Activated T-cell treated with anti-CD3 and anti-CD28 coated beads, Interleukin-2, amount 50 U/mL, for 24 hours (primary cell): ENCODE data around the gene TP73.

Experiments
- DNase-seq: peaks from one replicate; pipeline ENCODE4 v3.0.0-alpha.2; 2020
- H3K27ac Mint-ChIP-seq: 2 replicates; pipeline ENCODE4 v1.8.0; 2020; ENCODE audit warnings: mild to moderate bottlenecking, mixed read lengths
- H3K27me3 Mint-ChIP-seq: 2 replicates; pipeline ENCODE4 v1.8.0; 2020; ENCODE audit warnings: mixed read lengths
- H3K36me3 Mint-ChIP-seq: 2 replicates; pipeline ENCODE4 v1.8.0; 2020; ENCODE audit warnings: low read depth, mixed read lengths
- H3K4me1 Mint-ChIP-seq: 2 replicates; pipeline ENCODE4 v1.8.0; 2020; ENCODE audit warnings: low read depth, mixed read lengths
- H3K4me3 Mint-ChIP-seq: 2 replicates; pipeline ENCODE4 v1.8.0; 2020; ENCODE audit warnings: mild to moderate bottlenecking, moderate library complexity, mixed read lengths
- H3K9me3 Mint-ChIP-seq: 2 replicates; pipeline ENCODE4 v1.8.0; 2020; ENCODE audit warnings: mixed read lengths

TP73 gene

GRCh38 chr1:3651930-3652547, at the start of gene TP73:
TSS of gene TP73 (plus strand) at chr1:3652516. CDS start at chr1:3682366, 29,850 bp downstream.
- peak within 1 kb of the TSS; percentile 55 for H3K4me3 Mint-ChIP-seq
- DNase-seq: peak; percentile 47
- H3K36me3 Mint-ChIP-seq: peaks cover 17% of the 10 kb centered on the region
- no peaks in the 10 kb centered on the region for H3K9me3 Mint-ChIP-seq
- peaks cover 46% of the 10 kb centered on the region for H3K27me3 Mint-ChIP-seq
- peaks cover 35% of the 10 kb centered on the region for H3K4me1 Mint-ChIP-seq
- no peak within 1 kb of the TSS for H3K27ac Mint-ChIP-seq

GRCh38 chr1:3603156-3603555, 49.2 kb upstream of the TP73 start:
- Mint-ChIP-seq H3K36me3 (no peaks in the 10 kb centered on the region), H3K4me1 (peaks cover 5% of the 10 kb centered on the region), H3K4me3 (no peak overlapping the region), H3K27me3 (peaks cover 2% of the 10 kb centered on the region), H3K9me3 (no peaks in the 10 kb centered on the region), H3K27ac (no peak overlapping the region)
- no peak for DNase-seq

GRCh38 chr1:3603571-3604467, 48.5 kb upstream of the TP73 start:
- DNase-seq: no peak
- H3K27ac Mint-ChIP-seq: no peak overlapping the region
- H3K4me3 Mint-ChIP-seq: no peak overlapping the region
- H3K36me3 Mint-ChIP-seq: no peaks in the 10 kb centered on the region
- peaks cover 9% of the 10 kb centered on the region for H3K27me3 Mint-ChIP-seq
- peaks cover 3% of the 10 kb centered on the region for H3K4me1 Mint-ChIP-seq
- H3K9me3 Mint-ChIP-seq: no peaks in the 10 kb centered on the region

GRCh38 chr1:3604468-3604974, 47.8 kb upstream of the TP73 start:
- Mint-ChIP-seq H3K27me3 (peaks cover 16% of the 10 kb centered on the region), H3K27ac (no peak overlapping the region), H3K9me3 (no peaks in the 10 kb centered on the region), H3K4me3 (no peak overlapping the region), H3K36me3 (no peaks in the 10 kb centered on the region), H3K4me1 (peaks cover 3% of the 10 kb centered on the region)
- DNase-seq: no peak

- H3K9me3 Mint-ChIP-seq: no peaks in the 10 kb centered on the region
- no peak overlapping the region for H3K4me3 Mint-ChIP-seq
- peaks cover 3% of the 10 kb centered on the region for H3K4me1 Mint-ChIP-seq
- H3K36me3 Mint-ChIP-seq: no peaks in the 10 kb centered on the region
- H3K27ac Mint-ChIP-seq: no peak overlapping the region
- H3K27me3 Mint-ChIP-seq: peaks cover 21% of the 10 kb centered on the region
- DNase-seq: no peak
Measured at GRCh38 chr1:3604997-3605823, 47.1 kb upstream of the TP73 start.

GRCh38 chr1:3606779-3607702, 45.3 kb upstream of the TP73 start:
- no peak for DNase-seq
- no peaks in the 10 kb centered on the region for H3K36me3 Mint-ChIP-seq
- H3K4me3 Mint-ChIP-seq: no peak overlapping the region
- H3K4me1 Mint-ChIP-seq: peaks cover 11% of the 10 kb centered on the region
- H3K27ac Mint-ChIP-seq: no peak overlapping the region
- peaks cover 32% of the 10 kb centered on the region for H3K27me3 Mint-ChIP-seq
- H3K9me3 Mint-ChIP-seq: no peaks in the 10 kb centered on the region

GRCh38 chr1:3607703-3608065, 44.6 kb upstream of the TP73 start:
- H3K9me3 Mint-ChIP-seq: no peaks in the 10 kb centered on the region
- no peak overlapping the region for H3K4me3 Mint-ChIP-seq
- DNase-seq: no peak
- H3K36me3 Mint-ChIP-seq: no peaks in the 10 kb centered on the region
- H3K27me3 Mint-ChIP-seq: peaks cover 36% of the 10 kb centered on the region
- H3K4me1 Mint-ChIP-seq: peaks cover 11% of the 10 kb centered on the region
- no peak overlapping the region for H3K27ac Mint-ChIP-seq

GRCh38 chr1:3608154-3608553, 44.2 kb upstream of the TP73 start:
- Mint-ChIP-seq H3K4me3 (no peak overlapping the region), H3K4me1 (peaks cover 11% of the 10 kb centered on the region), H3K9me3 (no peaks in the 10 kb centered on the region), H3K36me3 (no peaks in the 10 kb centered on the region), H3K27me3 (peaks cover 36% of the 10 kb centered on the region), H3K27ac (no peak overlapping the region)
- DNase-seq: no peak

GRCh38 chr1:3609016-3609768, 43.1 kb upstream of the TP73 start:
- Mint-ChIP-seq H3K36me3 (no peaks in the 10 kb centered on the region), H3K9me3 (no peaks in the 10 kb centered on the region), H3K27ac (no peak overlapping the region), H3K4me1 (peaks cover 11% of the 10 kb centered on the region), H3K4me3 (no peak overlapping the region), H3K27me3 (peaks cover 36% of the 10 kb centered on the region)
- no peak for DNase-seq

GRCh38 chr1:3609769-3610526, 42.4 kb upstream of the TP73 start:
- Mint-ChIP-seq H3K27me3 (peaks cover 36% of the 10 kb centered on the region), H3K4me3 (no peak overlapping the region), H3K9me3 (no peaks in the 10 kb centered on the region), H3K36me3 (no peaks in the 10 kb centered on the region), H3K4me1 (peaks cover 11% of the 10 kb centered on the region), H3K27ac (no peak overlapping the region)
- DNase-seq: no peak

GRCh38 chr1:3610527-3611169, 41.7 kb upstream of the TP73 start:
- DNase-seq: no peak
- Mint-ChIP-seq H3K4me1 (peaks cover 11% of the 10 kb centered on the region), H3K27ac (no peak overlapping the region), H3K9me3 (no peaks in the 10 kb centered on the region), H3K27me3 (peaks cover 36% of the 10 kb centered on the region), H3K4me3 (peak overlapping the region; percentile 57), H3K36me3 (no peaks in the 10 kb centered on the region)
